IPS DF 19.7 (cell line): ENCODE measurements around the gene CALB2.
"Not testable (repeated sequence)": the region's sequence is repeated elsewhere in the genome, so short reads cannot be mapped to it uniquely, and the experiment has no call there.

Experiments used
- DNase-seq: peaks from one replicate; pipeline ENCODE4 v3.0.0-alpha.2; 2013; ENCODE audit warnings: low read depth, low spot score

Gene CALB2

GRCh38 chr16:71352963-71353460, 5.5 kb upstream of the CALB2 start:
- no peak for DNase-seq

- no peak for DNase-seq
Observed at GRCh38 chr16:71353736-71354135, 4.8 kb upstream of the CALB2 start.

DNA sequence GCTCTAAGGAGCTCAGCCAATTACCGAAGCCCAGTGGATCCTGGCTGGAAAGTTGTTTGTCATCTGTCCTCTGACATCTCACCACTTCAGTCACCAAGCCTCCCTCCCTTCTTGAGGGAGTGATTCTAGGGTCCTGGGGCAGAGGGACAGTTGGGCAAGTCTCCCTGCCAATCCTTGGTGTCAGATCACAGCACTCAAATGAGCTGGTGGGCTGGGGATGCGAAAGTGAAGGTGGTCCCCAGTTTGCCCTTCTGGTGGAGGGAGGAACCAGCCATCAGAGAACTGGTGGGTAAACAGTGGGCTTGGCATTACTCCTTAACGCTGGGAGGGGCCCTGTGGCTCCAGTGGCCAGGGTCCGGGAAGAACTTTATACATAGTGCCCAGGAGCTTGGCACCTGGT, 4.4 kb upstream of the CALB2 start:
- DNase-seq = no peak

DNA sequence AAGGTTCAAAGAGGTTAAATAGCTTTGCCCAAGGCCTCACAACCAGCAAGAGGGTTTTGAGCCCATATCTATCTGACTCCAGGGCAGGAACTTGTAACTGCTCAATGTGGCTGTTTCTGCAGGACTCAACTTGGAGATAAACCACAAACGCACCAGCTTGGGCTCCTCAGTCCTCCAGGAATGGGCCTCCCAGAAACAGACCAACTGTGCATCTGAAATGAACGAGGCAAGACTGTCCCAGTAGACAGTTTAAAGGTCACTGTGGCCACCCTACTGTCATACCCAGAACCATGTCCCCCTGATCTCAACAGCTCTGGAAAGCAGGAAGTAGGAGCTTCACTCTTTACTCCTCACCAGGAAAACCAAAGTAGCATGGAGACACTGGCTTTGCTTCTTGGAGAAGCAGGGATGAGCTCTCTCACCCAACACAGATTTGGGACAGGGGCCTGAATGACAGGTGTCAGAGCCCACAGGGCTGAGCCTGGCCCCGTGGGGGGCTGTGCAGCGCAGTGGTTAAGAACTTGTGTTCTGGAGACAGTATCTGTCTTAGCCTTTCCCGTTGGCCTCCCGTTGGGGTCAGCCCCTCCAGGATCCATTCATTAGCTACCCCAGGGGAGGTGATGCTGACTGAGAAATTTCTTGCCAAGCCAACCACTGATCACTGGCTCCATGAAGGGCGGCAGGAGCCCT, 2.3 kb upstream of the CALB2 start:
- no peak for DNase-seq

GRCh38 chr16:71356936-71357335, 1.6 kb upstream of the CALB2 start:
- DNase-seq = not testable (repeated sequence)

DNA sequence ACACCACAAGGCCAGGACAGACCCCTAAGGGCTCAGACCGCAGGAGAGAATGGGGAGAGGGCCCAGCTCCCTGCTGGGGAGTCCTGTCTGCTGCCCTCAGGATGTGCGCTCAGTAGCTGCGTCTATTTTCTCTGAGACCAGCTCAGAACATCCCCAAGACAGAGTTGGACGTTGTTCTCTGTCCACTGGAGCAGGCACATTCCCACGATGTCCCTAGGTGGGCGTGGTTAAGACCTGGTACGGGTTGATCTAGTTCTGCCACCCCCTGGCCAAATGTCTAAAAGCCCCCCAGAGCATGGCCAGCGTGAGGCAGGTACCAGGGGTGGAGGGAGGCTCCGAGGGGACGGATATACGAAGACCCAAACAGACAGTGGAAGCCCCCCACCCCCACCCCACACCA, 842 bp upstream of the CALB2 start:
- DNase-seq = no peak

DNA sequence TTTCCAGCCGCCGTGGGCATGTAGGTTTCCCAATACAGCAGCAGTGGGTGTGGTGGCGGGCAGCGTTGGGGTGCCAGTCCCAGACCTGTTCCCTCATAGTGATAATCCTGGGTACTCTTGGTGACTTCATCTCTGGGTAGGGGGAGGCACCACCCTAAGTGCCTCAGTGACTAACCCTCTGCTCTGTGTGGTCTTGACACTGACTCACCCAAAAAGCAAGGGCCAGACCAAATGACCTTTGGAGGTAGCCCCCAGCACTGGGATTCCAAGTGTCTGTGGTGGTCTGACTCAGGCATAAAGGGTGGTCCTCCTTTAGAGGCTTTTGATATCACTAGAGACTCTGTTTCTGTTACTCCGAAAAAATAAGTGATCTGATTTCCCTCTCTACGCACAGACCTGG, 908 bp downstream of the CALB2 start:
- no peak for DNase-seq

DNA sequence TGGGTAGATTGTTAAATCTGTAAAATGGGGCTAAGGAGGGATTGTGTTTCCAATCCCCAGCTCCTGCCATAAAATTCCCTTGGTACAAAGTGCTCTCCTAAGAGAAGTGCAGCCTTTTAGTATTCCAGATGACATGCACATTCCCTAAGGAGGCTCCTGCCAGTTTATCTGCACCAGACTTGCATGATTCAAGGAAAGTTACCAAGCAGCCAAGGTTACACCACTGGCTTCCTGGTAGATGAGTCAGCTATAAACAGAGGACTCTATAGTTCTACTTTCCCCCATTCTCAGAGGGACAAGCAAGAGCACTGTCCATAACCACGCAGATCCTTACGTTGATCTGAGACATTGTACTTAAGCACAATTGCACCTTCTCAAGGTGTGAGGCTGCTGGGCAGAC, 1.9 kb downstream of the CALB2 start:
- no peak for DNase-seq

GRCh38 chr16:71364133-71364681, 5.7 kb downstream of the CALB2 start:
- no peak for DNase-seq

DNA sequence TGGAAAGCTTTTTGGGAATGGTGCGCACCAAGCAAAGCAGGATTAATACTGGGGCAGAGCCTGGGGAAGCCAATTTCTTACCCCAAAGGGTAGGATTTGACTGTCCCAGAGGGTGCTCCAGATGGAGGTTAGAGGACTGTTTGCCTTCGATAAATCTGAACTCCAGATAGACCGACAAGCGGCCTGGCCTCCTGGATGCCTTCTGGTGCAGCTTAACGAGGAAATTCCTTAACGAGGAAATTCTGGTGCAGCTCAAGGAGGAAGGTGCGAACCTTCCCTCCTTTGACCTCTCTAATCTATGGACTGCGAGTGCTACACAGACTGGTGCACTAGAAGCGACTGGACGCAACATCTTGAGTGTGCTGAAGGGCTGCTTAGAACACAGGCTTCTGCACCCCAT, 6.5 kb downstream of the CALB2 start:
- no peak for DNase-seq

- DNase-seq = peak; percentile 63
Observed at GRCh38 chr16:71367241-71367976, 8.9 kb downstream of the CALB2 start.

DNA sequence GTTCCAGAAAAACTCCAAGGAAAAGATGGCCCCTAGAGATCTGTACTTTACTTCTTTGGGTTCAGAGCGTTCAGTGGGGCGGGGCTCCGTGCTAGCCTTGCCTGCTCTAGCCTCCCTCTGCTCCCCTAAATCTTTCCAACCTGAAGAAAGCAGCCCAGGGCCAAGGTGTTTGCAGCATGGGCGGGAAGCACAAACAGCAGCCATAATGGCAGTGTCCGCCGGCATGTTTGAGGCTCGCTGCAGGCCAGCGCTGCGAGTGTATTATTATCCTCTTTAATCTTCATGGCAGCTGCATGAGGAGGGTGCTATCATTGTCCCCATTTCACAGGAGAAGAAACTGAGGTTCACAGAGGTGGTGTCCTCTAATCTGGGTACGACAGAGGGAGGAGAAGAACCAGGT, 10.4 kb downstream of the CALB2 start:
- no peak for DNase-seq

GRCh38 chr16:71369494-71369893, 11.0 kb downstream of the CALB2 start:
- DNase-seq = no peak

DNA sequence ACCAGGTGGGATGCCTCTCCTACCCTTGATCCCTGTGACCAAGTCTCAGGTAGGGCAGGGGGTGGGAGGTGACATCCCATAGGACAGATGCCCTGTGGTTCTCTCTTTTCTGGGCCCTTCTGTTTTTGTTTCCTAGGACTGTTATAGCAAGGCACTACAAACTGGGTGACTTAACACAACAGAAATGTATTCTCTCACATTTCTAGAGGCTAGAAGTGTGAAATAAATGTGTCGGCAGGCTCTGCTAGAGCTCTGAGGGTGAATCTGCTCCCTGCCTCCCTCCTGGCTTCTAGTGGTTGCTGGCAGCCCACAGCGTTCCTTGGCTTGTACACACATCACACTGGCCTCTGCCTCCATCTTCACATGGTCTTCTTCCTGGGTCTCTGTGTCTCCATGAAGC, 12.7 kb downstream of the CALB2 start:
- DNase-seq = no peak

DNA sequence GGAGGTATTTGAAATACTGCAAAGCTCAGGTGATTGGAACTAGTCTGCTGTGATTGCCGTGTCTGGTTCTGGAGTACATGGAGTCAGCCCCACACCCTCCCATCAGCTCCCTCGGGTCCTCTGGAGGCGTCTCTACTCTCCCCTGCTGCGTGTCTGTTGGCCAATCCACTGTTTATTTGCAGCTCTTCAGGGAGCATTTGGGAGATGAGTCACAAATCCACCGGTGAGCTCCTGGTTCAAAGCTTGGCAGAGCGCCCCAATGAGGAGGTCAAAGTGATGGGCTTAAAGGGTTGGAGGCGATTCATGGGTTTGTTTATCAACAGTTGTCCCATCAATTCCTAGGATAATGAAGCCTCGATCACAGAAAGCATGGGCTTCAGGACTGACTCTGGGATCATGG, 14.6 kb downstream of the CALB2 start:
- no peak for DNase-seq

- DNase-seq = no peak
Observed at GRCh38 chr16:71376465-71377157, 18.1 kb downstream of the CALB2 start.

- DNase-seq = no peak
Observed at GRCh38 chr16:71379711-71380110, 21.2 kb downstream of the CALB2 start.

DNA sequence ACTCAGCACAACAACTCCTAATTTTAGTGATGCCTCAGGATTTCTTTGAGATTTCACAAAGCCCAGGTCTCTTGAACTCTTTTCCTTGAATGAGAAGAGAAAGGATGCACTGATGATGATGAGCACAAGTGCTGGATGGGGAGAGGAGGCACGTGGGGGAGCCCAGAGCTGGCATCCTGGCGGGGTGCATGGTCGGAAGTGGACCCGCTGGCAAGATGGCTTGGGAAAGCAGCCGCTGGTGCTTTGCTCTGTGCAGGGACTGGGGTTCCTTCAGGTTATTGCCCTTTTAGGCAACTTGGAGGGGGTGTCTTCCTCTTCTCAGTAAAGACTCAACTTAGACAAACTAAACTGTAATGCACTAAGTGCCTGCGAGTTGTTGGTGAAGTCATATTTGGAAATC, 22.3 kb downstream of the CALB2 start:
- no peak for DNase-seq

GRCh38 chr16:71383054-71383773, 24.7 kb downstream of the CALB2 start:
- no peak for DNase-seq

GRCh38 chr16:71384073-71384724, 25.7 kb downstream of the CALB2 start:
- no peak for DNase-seq
